ENCODE results near the gene LSM4. TPM values are rescaled to one million over a fixed set of nuclear protein-coding genes. Genes with fewer than 3 reads are reported as not detected.
A peak's percentile ranks its signal among the peaks of the same experiment; 100 is the strongest.
"Not testable (repeated sequence)": the region's sequence is repeated elsewhere in the genome, so short reads cannot be mapped to it uniquely, and the experiment has no call there.

The LSM4 gene
- total RNA-seq = 100 to 1,000 TPM in 4 of 6 donors, 10 to 100 TPM in 2; 39.8 to 147 (median 107) TPM

- TF ChIP-seq CTCF (IDR thresholded peaks at IDR 0.05) = peak in 3 of 6 experiments; percentile 34 to 61 (median 44)
- peak; percentile 32 to 94 (median 62) for TF ChIP-seq POLR2A (IDR thresholded peaks at IDR 0.05)
- TF ChIP-seq EP300 (IDR thresholded peaks at IDR 0.05) = no peak
- peak; percentile 76 to 89 for TF ChIP-seq POLR2AphosphoS5 (IDR thresholded peaks at IDR 0.05)
- Histone ChIP-seq H3K27ac (peak within 1 kb of the TSS; percentile 87 to 93 (median 88)), H3K4me3 (peak within 1 kb of the TSS; percentile 64 to 88 (median 74)), H3K27me3 (no peaks in the 10 kb centered on the region), H3K36me3 (no peaks in the 10 kb centered on the region), H3K4me1 (peaks cover 51 to 61% (median 56%) of the 10 kb centered on the region in 4 donors), H3K9me3 (no peaks in the 10 kb centered on the region)
- 0% methylated on average over 31 to 51 of the region's 75 CpGs for WGBS, 2 donors
- ATAC-seq (ENCODE audit: low FRiP score in 2 of 2) (peak; percentile 98), DNase-seq (peak; percentile 98 to 100)
Observed at GRCh38 chr19:18322759-18323460, at the start of gene LSM4. Gene LSM4 (minus strand): TSS chr19:18323076. CDS start chr19:18323020, 56 bp downstream.

- WGBS, 2 donors = 67% methylated on average over 1 to 15 of the region's 15 CpGs
- peak in 1 of 2 donors; percentile 12 for ATAC-seq (ENCODE audit: low FRiP score in 2 of 2)
- peaks cover 0 to 1% (median 0%) of the 10 kb centered on the region in 4 donors for H3K36me3 ChIP-seq
- TF ChIP-seq EP300 (IDR thresholded peaks at IDR 0.05) = peak in 1 of 4 donors; percentile 64
- TF ChIP-seq CTCF (IDR thresholded peaks at IDR 0.05) = no peak
- no peak for TF ChIP-seq POLR2A (IDR thresholded peaks at IDR 0.05)
- no peak for TF ChIP-seq POLR2AphosphoS5 (IDR thresholded peaks at IDR 0.05)
- peaks cover 24 to 40% (median 31%) of the 10 kb centered on the region in 4 donors for H3K4me1 ChIP-seq
- H3K9me3 ChIP-seq = no peaks in the 10 kb centered on the region
- no peaks in the 10 kb centered on the region for H3K27me3 ChIP-seq
- peak in 1 of 2 donors; percentile 67 for DNase-seq
- H3K27ac ChIP-seq = peak overlapping the region in 3 of 4 donors; percentile 39 to 75 (median 69)
- no peak overlapping the region for H3K4me3 ChIP-seq
Observed at GRCh38 chr19:18368504-18369222, 45.8 kb upstream of the LSM4 start.

- Histone ChIP-seq H3K4me1 (peaks cover 20 to 36% (median 25%) of the 10 kb centered on the region in 4 donors), H3K4me3 (no peak overlapping the region), H3K36me3 (peaks cover 0 to 14% (median 0%) of the 10 kb centered on the region in 4 donors), H3K27me3 (no peaks in the 10 kb centered on the region), H3K27ac (peak overlapping the region; percentile 81 to 86 (median 84)), H3K9me3 (no peaks in the 10 kb centered on the region)
- WGBS, 2 donors = 61 to 74% methylated on average over 2 of the region's 2 CpGs
- DNase-seq (peak in 1 of 2 donors; percentile 34), ATAC-seq (ENCODE audit: low FRiP score in 2 of 2) (peak in 1 of 2 donors; percentile 37)
- TF ChIP-seq EP300 (IDR thresholded peaks at IDR 0.05) (no peak), POLR2AphosphoS5 (IDR thresholded peaks at IDR 0.05) (no peak), POLR2A (IDR thresholded peaks at IDR 0.05) (no peak)
Observed at GRCh38 chr19:18366021-18366435, 43.2 kb upstream of the LSM4 start.

GRCh38 chr19:18364826-18365528 lies 42.1 kb upstream of the LSM4 start:
- H3K27me3 ChIP-seq = no peaks in the 10 kb centered on the region
- peak; percentile 73 to 80 for ATAC-seq (ENCODE audit: low FRiP score in 2 of 2)
- 9 to 12% methylated on average over 14 to 15 of the region's 15 CpGs for WGBS, 2 donors
- H3K36me3 ChIP-seq = peaks cover 0 to 20% (median 0%) of the 10 kb centered on the region in 4 donors
- TF ChIP-seq POLR2A (IDR thresholded peaks at IDR 0.05) (peak in 1 of 4 donors; percentile 22), CTCF (IDR thresholded peaks at IDR 0.05) (no peak), EP300 (IDR thresholded peaks at IDR 0.05) (peak; percentile 74 to 97 (median 87)), POLR2AphosphoS5 (IDR thresholded peaks at IDR 0.05) (peak; percentile 58 to 97)
- DNase-seq = peak in 1 of 2 donors; percentile 93
- H3K27ac ChIP-seq = peak overlapping the region; percentile 81 to 86 (median 84)
- H3K4me1 ChIP-seq = peaks cover 20 to 36% (median 25%) of the 10 kb centered on the region in 4 donors
- peak overlapping the region in 2 of 4 donors; percentile 17 to 26 for H3K4me3 ChIP-seq
- H3K9me3 ChIP-seq = no peaks in the 10 kb centered on the region

GRCh38 chr19:18364277-18364825 lies 41.5 kb upstream of the LSM4 start:
- WGBS, 2 donors = 37 to 39% methylated on average over 8 to 10 of the region's 11 CpGs
- peak overlapping the region in 2 of 4 donors; percentile 17 to 26 for H3K4me3 ChIP-seq
- ATAC-seq (ENCODE audit: low FRiP score in 2 of 2) = not testable (repeated sequence)

More at GRCh38 chr19:18364277-18364825, 41.5 kb upstream of the LSM4 start:
- H3K9me3 ChIP-seq, DNase-seq, H3K27me3 ChIP-seq: not testable (repeated sequence)
- Histone ChIP-seq H3K36me3 (peaks cover 0 to 26% (median 2%) of the 10 kb centered on the region in 4 donors), H3K4me1 (peaks cover 20 to 34% (median 25%) of the 10 kb centered on the region in 4 donors), H3K27ac (peak overlapping the region; percentile 81 to 86 (median 84))
